ENCODE data around the gene MRPS11.

MRPS11 gene

GRCh38 chr15:88480981-88481380 lies 13.5 kb downstream of the MRPS11 start:
- no peaks in the 10 kb centered on the region for H3K27me3 ChIP-seq (ENCODE audit: insufficient read depth, poor library complexity, severe bottlenecking)
- no peak for TF ChIP-seq CTCF (IDR thresholded peaks at IDR 0.05; ENCODE audit: poor library complexity, severe bottlenecking)
- H3K4me3 ChIP-seq (ENCODE audit: severe bottlenecking): no peak overlapping the region
- no peak for DNase-seq (ENCODE audit: low spot score)
- no peak for ATAC-seq (ENCODE audit: low read depth)
- no peak overlapping the region for H3K27ac ChIP-seq (ENCODE audit: poor library complexity, severe bottlenecking)
- peaks cover 24% of the 10 kb centered on the region for H3K36me3 ChIP-seq (ENCODE audit: low read depth)
- no peaks in the 10 kb centered on the region for H3K9me3 ChIP-seq (ENCODE audit: severe bottlenecking)
- H3K4me1 ChIP-seq (ENCODE audit: insufficient read depth, poor library complexity, severe bottlenecking): no peaks in the 10 kb centered on the region

DNA sequence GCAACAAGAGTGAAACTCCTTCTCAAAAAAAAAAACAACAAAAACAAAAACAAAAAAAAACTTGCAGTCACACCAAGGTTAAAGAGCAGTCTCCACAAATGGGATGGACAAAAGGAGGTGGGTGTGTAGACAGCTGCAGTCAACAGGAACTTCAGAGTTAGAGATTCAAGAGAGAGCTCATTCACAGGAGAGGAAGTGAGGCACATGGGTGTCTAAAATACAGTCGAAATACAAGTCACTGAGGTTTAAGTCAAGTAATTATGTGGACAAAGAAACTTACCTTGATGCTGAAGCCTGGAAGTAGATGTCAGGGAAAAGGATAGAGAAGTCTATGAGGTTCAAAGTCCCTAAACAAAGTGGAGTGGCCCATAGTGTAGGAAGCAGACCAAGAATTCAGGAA lies 14.8 kb downstream of the MRPS11 start:
- Histone ChIP-seq H3K4me1 (ENCODE audit: insufficient read depth, poor library complexity, severe bottlenecking) (no peaks in the 10 kb centered on the region), H3K4me3 (ENCODE audit: severe bottlenecking) (no peak overlapping the region), H3K9me3 (ENCODE audit: severe bottlenecking) (no peaks in the 10 kb centered on the region), H3K27ac (ENCODE audit: poor library complexity, severe bottlenecking) (no peak overlapping the region), H3K36me3 (ENCODE audit: low read depth) (peaks cover 12% of the 10 kb centered on the region), H3K27me3 (ENCODE audit: insufficient read depth, poor library complexity, severe bottlenecking) (no peaks in the 10 kb centered on the region)
- no peak for TF ChIP-seq CTCF (IDR thresholded peaks at IDR 0.05; ENCODE audit: poor library complexity, severe bottlenecking)
- no peak for ATAC-seq (ENCODE audit: low read depth)
- DNase-seq (ENCODE audit: low spot score): no peak

DNA sequence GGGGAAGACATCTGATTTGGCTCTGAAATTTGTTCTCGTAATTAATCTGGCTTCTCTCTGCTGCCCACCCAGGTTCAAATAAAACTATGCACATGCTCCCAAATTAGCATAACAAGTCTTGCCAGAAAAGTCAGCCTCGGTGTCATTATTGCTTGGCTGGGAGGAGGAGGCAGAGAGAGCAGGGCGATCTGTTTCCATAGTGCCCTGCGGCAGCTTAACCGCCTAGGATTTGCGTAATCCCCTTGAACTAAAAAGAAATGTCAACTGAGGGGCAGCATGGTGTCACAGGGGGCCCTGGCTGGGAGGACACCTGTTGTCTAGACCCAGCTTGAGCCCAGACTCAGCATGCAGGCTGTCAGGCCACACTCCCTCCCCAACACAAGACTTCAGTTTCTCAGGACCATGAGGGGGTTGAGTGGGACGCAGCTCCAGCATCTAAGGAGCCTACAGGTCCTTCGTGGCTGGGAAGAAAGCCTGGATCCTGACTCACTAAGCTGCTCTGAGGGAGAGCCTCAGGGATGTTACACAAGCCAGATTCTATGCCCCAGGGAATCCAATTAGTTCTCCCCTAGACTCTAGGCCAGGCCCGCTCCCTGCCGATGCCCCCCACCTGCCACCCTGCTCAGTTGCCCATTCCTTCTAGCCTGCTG lies 17.3 kb downstream of the MRPS11 start:
- H3K4me3 ChIP-seq (ENCODE audit: severe bottlenecking): no peak overlapping the region
- H3K36me3 ChIP-seq (ENCODE audit: low read depth): no peaks in the 10 kb centered on the region
- no peak overlapping the region for H3K27ac ChIP-seq (ENCODE audit: poor library complexity, severe bottlenecking)
- no peaks in the 10 kb centered on the region for H3K4me1 ChIP-seq (ENCODE audit: insufficient read depth, poor library complexity, severe bottlenecking)
- ATAC-seq (ENCODE audit: low read depth) (no peak), DNase-seq (ENCODE audit: low spot score) (no peak)
- no peaks in the 10 kb centered on the region for H3K9me3 ChIP-seq (ENCODE audit: severe bottlenecking)
- TF ChIP-seq CTCF (IDR thresholded peaks at IDR 0.05; ENCODE audit: poor library complexity, severe bottlenecking): no peak
- H3K27me3 ChIP-seq (ENCODE audit: insufficient read depth, poor library complexity, severe bottlenecking): no peaks in the 10 kb centered on the region

- DNase-seq (ENCODE audit: low spot score) (no peak), ATAC-seq (ENCODE audit: low read depth) (no peak)
- Histone ChIP-seq H3K27ac (ENCODE audit: poor library complexity, severe bottlenecking) (no peak overlapping the region), H3K4me3 (ENCODE audit: severe bottlenecking) (no peak overlapping the region), H3K36me3 (ENCODE audit: low read depth) (no peaks in the 10 kb centered on the region), H3K27me3 (ENCODE audit: insufficient read depth, poor library complexity, severe bottlenecking) (no peaks in the 10 kb centered on the region), H3K4me1 (ENCODE audit: insufficient read depth, poor library complexity, severe bottlenecking) (no peaks in the 10 kb centered on the region), H3K9me3 (ENCODE audit: severe bottlenecking) (no peaks in the 10 kb centered on the region)
- no peak for TF ChIP-seq CTCF (IDR thresholded peaks at IDR 0.05; ENCODE audit: poor library complexity, severe bottlenecking)
These were observed 19.8 kb downstream of the MRPS11 start for GRCh38 chr15:88487178-88487795.

All from RWPE2 (cell line).